Measurements from ENCODE around the gene LARP1B.
"Not testable (repeated sequence)": the region's sequence is repeated elsewhere in the genome, so short reads cannot be mapped to it uniquely, and the experiment has no call there.

LARP1B gene

GRCh38 chr4:128221586-128221985, 160.5 kb downstream of the LARP1B start:
- no peak for FAIRE-seq
- DNase-seq (ENCODE audit: low spot score), result peak; percentile 17

DNA sequence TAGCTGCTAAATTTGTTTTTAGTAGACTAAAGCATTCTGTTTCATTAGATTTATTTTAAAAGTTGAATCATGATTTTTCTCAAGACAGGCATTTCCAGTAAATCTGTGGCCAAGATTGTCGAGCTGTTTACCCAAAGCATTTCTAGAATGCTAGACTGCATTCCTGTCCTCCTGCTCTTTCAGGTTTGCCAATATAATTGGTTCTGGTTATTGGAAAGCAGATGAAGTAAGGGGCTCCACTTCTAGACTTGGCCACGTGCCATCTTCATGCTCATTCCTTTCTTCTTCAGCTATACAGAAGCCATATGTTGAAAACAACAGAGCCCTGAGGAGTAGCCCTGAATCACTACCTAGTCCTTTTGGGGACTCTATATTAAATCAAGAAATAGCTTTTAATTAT, 164.0 kb downstream of the LARP1B start:
- FAIRE-seq, result no peak

DNA sequence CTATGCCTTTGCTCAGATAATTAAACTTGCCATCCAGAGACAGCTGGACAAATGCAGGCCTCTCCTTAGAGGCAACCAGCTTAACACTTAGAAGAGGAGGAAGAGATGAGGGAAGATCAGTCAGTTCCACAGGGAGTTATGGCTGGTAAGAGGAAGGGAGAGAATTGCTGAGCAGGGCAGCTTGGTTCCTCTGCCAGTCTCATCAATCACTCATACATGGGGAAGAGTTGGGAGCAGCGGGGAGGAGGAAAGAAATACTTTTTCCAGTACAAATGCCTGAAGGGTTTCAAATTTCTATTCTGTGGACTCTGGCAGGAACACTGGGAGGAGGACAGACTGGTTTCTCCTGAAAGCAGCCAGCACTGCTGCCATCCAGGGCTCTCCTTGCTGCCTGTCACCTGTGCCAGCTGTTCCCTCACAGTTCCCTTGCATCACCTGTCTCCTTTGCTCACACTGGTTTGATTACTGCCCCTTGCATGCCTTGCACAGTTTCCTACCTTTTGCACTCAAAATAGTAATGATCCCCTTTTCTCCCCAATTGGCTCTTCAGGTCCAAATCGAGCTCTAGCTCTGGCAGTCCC, 167.0 kb downstream of the LARP1B start:
- no peak for FAIRE-seq

More for the DNA sequence above, 164.0 kb downstream of the LARP1B start:
- DNase-seq (ENCODE audit: low spot score), result no peak

DNA sequence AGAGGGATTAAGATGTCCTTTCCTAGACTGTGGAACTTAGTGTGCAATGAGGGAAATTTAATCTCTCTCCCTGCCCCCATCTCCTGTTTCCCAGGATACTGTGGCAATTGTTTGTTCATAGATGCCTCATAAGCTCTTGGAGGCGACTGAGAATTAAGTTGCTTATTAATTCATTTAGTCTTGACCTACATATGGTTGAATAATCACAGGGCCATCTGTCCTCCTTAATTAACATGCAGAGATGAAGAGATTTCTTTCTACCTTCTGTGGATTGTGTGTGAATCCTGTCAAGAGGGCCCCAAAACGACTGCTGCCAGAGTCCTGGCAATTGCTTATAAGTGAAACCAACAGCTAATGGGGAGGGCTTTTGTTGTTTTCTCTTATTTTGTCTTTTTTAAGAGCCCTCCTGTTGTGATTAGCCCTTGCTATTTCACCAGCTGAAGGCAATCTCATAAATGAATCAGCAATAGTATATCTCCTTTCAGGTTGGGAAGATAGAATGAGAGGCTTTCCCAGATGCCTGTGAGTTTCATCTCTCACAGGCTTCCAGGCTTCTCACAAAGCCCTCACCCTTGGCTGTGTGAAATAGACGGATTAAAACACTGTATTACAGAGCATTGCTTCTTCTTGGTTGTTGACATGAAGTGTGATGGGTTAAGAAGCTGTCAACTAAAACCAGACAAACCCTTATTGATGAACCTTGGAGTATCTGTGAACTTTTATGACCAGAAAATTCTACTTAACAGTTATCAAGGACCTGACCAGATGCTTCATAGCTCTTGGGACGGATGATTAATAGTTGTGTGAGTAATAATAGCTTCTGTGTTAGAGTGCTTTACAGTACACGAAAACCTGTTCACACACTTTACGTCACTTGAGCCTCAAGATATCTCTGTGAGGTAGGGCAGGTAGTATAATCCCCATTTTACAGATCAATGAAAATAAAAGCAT, 168.0 kb downstream of the LARP1B start:
- no peak for DNase-seq (ENCODE audit: low spot score)

More for the DNA sequence above, 167.0 kb downstream of the LARP1B start:
- no peak for DNase-seq (ENCODE audit: low spot score)

GRCh38 chr4:128232719-128233118, 171.6 kb downstream of the LARP1B start:
- FAIRE-seq (no peak), DNase-seq (ENCODE audit: low spot score) (no peak)

More for the DNA sequence above, 168.0 kb downstream of the LARP1B start:
- FAIRE-seq, result no peak

DNA sequence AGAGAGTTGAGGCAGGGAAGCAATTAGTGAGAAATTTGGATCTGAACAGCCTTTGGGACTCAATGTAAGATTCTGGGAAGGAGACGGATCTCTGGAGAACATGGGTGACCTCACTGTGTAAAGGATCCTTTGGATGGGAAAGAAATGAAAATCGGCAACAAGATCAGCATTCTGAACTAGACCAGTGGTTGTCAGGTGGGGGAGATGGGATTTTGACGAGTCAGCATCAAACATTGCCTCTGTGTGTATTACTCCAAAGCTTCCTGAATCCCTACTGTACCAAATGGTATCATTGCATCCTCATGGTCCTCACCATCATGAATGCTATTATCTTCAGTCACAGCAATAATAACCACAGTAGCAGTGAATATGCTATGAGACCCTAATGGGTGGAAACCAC, 173.7 kb downstream of the LARP1B start:
- FAIRE-seq (no peak), DNase-seq (ENCODE audit: low spot score) (no peak)

GRCh38 chr4:128241019-128241418, 179.9 kb downstream of the LARP1B start:
- no peak for FAIRE-seq

GRCh38 chr4:128241425-128241913, 180.4 kb downstream of the LARP1B start:
- peak; percentile 67 for FAIRE-seq
- DNase-seq (ENCODE audit: low spot score), result peak; percentile 72

More at GRCh38 chr4:128241019-128241418, 179.9 kb downstream of the LARP1B start:
- DNase-seq (ENCODE audit: low spot score), result no peak

- DNase-seq (ENCODE audit: low spot score) (no peak), FAIRE-seq (no peak)
Measured at GRCh38 chr4:128241981-128242380, 180.9 kb downstream of the LARP1B start.

- DNase-seq (ENCODE audit: low spot score) (no peak), FAIRE-seq (no peak)
Measured at GRCh38 chr4:128242601-128243000, 181.5 kb downstream of the LARP1B start.

DNA sequence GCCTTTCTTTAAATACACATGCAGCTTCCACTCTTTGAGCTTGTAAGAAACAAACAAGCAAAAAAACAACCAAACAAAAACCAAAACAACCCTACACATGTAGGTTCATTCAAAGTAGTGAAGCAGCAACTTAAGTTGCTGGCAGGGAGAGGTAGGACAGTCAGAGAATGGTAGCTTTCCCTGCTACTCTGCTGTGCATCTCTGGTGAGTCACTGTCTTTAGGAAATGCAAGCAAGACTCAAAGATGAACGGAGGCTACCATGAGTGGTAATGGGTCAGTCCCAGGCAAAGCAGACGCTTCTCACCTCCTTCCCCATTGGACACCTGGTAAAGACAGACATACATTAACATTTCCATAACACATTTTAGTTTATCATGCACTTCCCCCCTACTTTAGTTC, 183.3 kb downstream of the LARP1B start:
- DNase-seq (ENCODE audit: low spot score) (no peak), FAIRE-seq (no peak)

DNA sequence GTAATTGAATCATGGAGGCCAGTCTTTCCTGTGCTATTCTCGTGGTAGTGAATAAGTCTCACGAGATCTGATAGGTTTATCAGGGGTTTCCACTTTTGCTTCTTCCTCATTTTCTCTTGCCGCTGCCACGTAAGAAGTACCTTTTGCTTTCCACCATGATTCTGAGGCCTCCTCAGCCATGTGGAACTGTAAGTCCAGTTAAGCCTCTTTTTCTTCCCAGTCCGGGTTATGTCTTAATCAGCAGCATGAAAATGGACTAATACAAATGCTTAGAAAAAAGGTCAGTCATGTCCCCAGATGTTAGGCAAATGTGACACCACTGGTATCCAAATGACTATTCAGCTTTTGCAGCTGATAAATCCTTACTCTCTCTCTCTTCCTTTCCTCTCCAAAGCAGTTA, 184.3 kb downstream of the LARP1B start:
- DNase-seq (ENCODE audit: low spot score); FAIRE-seq: not testable (repeated sequence)

DNA sequence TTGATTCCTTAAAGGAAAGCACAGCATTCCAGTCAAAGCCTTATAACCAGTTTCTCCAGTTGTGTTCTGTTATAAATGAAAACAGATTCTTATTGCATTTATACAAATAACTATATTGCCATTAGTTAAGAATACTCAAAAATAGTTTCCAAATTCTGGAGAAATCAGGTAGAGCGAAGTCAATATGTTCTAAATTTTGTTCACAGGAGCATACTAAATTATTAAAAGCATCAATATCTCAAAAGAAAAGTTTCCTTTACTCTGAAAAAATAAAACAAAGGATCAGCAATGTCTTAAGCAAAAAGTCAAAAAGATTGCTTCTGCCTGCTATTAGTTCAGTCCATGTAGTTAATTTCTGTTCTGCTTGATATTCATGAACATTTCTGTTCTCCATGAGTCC, 186.8 kb downstream of the LARP1B start:
- DNase-seq (ENCODE audit: low spot score) (no peak), FAIRE-seq (no peak)

DNA sequence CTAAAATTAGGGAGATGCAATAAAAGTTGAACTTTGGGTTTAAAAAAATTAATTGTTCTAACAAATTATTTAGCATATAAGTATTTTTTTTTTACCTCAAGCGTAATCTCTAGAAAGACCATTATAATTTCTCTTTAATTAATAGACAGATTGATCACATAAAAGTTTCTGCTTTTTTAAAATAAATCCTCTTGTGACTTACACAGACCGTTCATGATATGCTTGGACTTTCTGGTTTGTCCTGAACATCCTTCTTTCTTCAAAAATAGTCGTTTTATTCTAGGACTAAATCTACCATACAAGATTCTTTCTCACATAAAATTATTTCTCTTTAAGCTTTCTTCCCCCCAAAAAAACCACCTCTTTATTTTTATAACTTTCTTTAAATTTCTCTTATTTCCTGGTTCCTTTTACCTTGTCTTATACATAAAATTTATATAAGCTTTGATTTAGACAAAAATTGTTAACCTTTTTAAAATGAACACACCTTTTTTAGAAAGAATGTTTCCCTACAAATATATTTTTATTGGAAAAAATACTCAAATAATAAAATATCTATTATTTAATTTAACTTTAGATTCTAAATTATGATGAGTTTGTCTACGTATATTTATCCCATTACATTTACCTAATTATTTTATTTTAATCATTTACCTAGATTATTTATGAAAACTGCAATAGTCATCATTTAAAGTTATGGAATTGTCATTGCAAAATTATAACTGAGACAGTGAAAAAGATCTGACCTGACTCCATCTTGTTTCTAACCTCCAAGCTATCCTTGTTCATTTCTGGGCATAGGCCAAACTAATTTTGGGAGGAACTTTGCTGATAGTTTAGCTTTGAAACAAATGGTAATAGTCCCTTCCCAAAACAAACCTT, 188.9 kb downstream of the LARP1B start:
- peak; percentile 58 for FAIRE-seq
- peak; percentile 26 for DNase-seq (ENCODE audit: low spot score)

GRCh38 chr4:128255906-128256305, 194.8 kb downstream of the LARP1B start:
- DNase-seq (ENCODE audit: low spot score), result no peak
- no peak for FAIRE-seq

- FAIRE-seq (no peak), DNase-seq (ENCODE audit: low spot score) (no peak)
Measured at GRCh38 chr4:128256539-128256938, 195.4 kb downstream of the LARP1B start.

DNA sequence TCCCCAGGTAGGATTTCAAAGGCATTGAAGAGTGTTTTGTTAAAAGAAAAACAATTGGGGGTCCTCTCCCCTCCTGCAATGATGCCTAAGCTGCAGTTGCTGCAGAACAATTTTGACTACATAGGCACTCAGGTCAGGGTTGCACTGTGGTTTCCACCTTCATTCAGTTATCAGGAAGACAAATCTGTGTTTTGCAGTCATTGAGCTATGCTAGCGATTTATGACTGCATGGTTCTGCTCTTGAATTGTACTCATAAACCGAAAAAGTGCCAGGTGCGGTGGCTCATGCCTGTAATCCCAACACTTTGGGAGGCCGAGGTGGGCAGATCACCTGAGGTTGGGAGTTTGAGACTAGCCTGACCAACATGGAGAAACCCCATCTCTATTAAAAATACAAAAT, 197.1 kb downstream of the LARP1B start:
- not testable (repeated sequence) for FAIRE-seq; DNase-seq (ENCODE audit: low spot score)

DNA sequence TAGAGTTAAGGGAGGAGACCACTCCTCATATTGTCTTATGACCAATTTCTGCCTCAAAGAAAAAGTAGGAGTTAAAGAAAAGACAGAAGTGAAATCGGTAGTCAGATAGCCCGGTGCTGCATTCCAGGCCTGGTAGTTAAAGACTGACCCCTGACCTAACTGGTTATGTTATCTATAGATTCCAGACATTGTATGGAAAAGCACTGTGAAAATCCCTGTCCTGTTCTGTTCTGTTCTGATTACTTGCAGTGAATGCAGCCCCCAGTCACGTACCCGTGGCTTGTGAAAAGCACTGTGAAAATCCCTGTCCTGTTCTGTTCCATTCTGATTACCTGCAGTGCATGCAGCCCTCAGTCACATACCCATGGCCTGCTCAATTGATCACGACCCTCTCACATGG, 198.8 kb downstream of the LARP1B start:
- DNase-seq (ENCODE audit: low spot score); FAIRE-seq: not testable (repeated sequence)

Data from RCC 7860 (cell line).